Measurements from ENCODE around the gene TH.
"Not testable (repeated sequence)": the region's sequence is repeated elsewhere in the genome, so short reads cannot be mapped to it uniquely, and the experiment has no call there.

The TH gene

DNA sequence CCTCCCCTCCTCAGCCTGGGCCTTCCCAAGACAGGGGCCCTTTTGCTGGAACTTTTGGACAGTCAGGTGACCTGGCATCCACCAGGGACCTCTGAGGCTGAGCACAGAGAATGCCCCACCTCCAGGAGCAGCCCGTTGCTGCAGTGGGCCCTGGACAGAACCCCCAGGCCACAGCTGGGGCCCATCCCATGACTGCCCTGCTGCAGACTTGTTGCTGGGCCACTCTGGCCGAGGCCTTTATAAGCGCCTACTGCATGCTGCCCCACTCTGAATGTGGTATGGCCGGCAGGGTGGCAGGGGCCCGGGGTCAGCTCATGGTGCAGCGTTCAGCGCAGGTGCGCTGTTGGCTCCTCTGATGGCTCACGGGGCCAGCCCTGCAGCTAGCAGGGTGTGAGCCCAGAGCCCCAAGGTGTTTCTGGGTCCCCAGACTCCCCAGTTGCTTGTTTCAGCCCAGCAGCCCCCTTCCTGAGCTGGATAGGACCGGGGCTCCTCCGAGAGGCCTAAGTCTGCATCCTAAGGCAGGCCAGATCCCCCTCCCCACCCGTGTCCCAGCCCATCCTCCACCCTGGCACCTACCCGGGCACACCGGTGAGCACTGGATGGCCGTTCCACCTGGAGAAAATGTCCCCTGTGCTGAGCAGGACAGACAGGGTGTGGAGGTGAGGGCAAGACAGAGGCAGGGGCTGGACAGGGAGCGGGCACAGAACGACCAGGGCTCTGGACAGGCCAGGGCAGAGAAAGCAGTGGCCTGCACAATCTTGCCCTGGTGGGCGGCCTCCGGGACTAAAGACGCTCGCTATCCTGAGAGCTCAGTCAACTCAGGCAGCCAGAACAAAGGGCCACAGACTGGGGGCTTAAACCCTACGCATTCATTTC, 28.1 kb upstream of the TH start:
- peaks cover 13% of the 10 kb centered on the region for H3K9me3 ChIP-seq (ENCODE audit: control insufficient read depth, low read length)
- no peak overlapping the region for H3K4me3 ChIP-seq (ENCODE audit: low read length)
- DNase-seq (ENCODE audit: low read depth), result no peak
- no peaks in the 10 kb centered on the region for H3K4me1 ChIP-seq (ENCODE audit: control insufficient read depth, insufficient read depth, low read length)
- no peaks in the 10 kb centered on the region for H3K36me3 ChIP-seq (ENCODE audit: control insufficient read depth, insufficient read depth, low read length, severe bottlenecking)
- peaks cover 29% of the 10 kb centered on the region for H3K27me3 ChIP-seq (replicated peaks; ENCODE audit: control insufficient read depth, insufficient read depth, low read length)
- no peak overlapping the region for H3K9ac ChIP-seq (ENCODE audit: low read length)

DNA sequence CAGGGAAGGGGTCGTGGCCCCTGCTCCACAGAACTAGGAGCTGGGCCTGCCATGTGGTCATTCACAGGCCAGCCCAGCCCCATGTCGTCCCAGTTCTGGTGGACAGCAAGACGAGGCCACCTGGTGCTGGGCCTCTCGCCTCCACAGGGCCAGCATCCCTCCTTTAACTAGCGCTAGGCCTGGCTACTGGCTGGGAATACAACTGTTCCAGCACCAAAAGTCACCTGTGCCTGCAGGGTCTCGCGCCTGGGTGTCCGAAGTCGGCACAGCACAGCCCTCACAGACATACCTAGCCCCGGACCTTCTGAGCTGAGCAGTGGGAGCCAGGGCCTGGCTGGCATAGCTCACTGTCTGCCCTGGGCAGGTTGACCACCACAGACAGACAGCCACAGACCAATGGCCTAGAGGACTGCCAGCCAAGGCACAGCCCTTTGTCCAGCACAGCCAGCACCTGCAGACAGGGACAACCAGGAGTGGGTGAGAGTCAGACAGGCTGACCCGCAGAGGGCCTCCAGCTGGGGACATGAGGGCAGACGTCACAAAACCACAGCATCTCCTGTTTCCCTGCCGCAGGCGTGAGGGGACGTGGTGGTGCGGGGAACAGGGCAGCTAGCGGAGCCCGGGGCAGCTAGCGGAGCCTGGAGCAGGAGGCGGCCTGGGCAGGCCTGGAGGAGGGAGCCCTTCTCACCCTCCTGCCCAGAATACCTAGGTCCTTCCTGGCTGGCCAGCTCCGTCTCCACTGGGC, 27.2 kb upstream of the TH start:
- H3K36me3 ChIP-seq (ENCODE audit: control insufficient read depth, insufficient read depth, low read length, severe bottlenecking), result no peaks in the 10 kb centered on the region
- peak; percentile 7 for DNase-seq (ENCODE audit: low read depth)

DNA sequence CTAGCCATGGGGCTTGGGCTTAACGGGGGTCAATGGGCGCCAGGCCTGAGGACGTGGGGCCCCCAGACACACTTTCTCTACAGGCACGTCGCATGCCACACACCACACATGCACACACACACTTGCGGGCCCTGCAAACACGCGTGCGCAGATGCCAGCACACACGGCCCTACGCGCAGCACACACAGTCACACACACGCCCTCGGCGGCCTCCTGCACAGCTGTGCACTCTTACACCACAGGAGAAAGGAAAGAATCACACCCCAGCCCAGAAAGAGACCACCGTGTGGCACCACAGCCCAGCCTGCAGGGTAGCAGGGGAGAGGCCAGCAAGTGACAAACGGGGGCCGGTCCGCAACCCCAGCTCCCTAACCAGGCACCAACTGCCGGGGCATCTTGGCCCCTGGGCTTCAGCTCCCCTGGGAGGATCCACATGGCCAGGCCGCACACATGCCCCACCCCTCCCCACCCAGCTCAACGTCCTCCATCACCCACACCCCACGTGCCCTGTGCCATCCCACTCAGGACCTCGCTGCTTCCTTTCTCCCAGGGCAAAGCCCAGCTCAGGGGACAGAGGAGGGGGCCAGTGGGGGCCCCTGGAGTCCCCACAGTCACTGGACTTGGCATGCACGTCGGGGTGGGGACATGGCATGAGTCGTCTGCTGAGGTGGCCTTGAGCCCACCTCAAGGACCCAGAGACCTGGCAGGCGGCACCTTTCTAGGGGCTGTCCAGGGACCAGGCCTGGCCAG, 26.3 kb upstream of the TH start:
- Histone ChIP-seq H3K36me3 (ENCODE audit: control insufficient read depth, insufficient read depth, low read length, severe bottlenecking) (no peaks in the 10 kb centered on the region), H3K9me3 (ENCODE audit: control insufficient read depth, low read length) (peaks cover 13% of the 10 kb centered on the region), H3K4me3 (ENCODE audit: low read length) (no peak overlapping the region), H3K27me3 (replicated peaks; ENCODE audit: control insufficient read depth, insufficient read depth, low read length) (peaks cover 43% of the 10 kb centered on the region), H3K4me1 (ENCODE audit: control insufficient read depth, insufficient read depth, low read length) (no peaks in the 10 kb centered on the region), H3K9ac (ENCODE audit: low read length) (no peak overlapping the region)
- no peak for DNase-seq (ENCODE audit: low read depth)

More for the DNA sequence above, 27.2 kb upstream of the TH start:
- Histone ChIP-seq H3K4me1 (ENCODE audit: control insufficient read depth, insufficient read depth, low read length) (no peaks in the 10 kb centered on the region), H3K4me3 (ENCODE audit: low read length) (no peak overlapping the region), H3K9me3 (ENCODE audit: control insufficient read depth, low read length) (peaks cover 13% of the 10 kb centered on the region), H3K9ac (ENCODE audit: low read length) (no peak overlapping the region), H3K27me3 (replicated peaks; ENCODE audit: control insufficient read depth, insufficient read depth, low read length) (peaks cover 34% of the 10 kb centered on the region)

DNA sequence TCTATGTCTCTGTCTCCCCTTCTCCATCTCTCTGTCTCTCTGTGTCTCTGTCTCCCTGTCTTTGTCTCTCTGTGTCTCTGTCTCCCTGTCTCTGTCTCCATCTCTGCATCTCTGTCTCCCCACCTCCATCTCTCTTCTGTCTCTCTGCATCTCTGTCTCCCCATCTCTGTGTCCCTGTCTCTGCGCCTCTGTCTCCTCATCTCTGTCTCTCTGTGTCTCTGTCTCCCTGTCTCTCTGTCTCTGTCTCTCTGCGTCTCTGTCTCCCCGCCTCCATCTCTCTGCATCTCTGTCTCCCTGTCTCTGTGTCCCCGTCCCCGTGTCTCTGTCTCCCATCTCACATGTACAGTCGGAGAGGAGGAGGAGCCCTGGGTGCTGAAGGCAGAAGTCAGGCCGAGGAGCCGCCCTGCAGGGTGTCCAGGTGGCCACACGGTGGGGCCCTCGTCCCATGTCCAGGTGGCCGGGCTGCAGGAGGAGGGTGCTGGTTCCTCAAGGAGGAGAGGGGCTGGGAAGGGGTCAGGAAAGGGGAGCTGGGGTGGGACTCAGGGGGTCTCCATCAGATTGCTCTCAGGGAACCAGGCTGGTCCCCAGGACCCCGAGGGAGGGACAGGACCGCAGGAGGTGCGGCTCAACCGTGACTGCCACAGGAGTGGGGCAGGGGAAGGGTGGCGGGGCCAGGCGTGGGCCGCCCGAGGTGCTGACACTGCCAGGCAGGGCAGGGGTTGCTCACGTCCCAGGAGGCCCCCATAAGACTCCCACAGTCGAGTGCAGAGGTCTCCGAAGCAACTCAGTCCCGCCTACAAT, 25.6 kb upstream of the TH start:
- H3K9ac ChIP-seq (ENCODE audit: low read length), result no peak overlapping the region
- DNase-seq (ENCODE audit: low read depth), result peak; percentile 84
- H3K4me3 ChIP-seq (ENCODE audit: low read length), result no peak overlapping the region
- H3K36me3 ChIP-seq (ENCODE audit: control insufficient read depth, insufficient read depth, low read length, severe bottlenecking), result no peaks in the 10 kb centered on the region
- H3K27me3 ChIP-seq (replicated peaks; ENCODE audit: control insufficient read depth, insufficient read depth, low read length), result peaks cover 43% of the 10 kb centered on the region
- peaks cover 13% of the 10 kb centered on the region for H3K9me3 ChIP-seq (ENCODE audit: control insufficient read depth, low read length)
- H3K4me1 ChIP-seq (ENCODE audit: control insufficient read depth, insufficient read depth, low read length), result no peaks in the 10 kb centered on the region

DNA sequence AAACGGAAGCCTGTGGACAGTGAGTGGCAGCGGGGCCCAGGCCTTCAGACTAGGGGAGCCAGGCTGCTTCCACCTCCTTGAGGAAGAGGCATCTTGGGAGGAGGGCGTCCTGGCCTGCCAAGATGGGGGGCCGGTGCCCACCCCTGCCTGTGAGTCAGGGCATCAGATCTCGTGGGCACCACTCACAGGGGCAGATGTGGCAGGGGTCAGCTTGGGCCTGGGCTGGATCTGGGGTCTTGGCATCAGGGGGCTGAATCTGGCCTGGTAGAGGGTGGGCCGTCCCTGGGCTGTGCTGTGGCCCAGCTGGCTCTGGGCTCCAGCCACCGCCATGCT, 24.1 kb upstream of the TH start:
- Histone ChIP-seq H3K9me3 (ENCODE audit: control insufficient read depth, low read length) (peaks cover 1% of the 10 kb centered on the region), H3K4me3 (ENCODE audit: low read length) (no peak overlapping the region), H3K36me3 (ENCODE audit: control insufficient read depth, insufficient read depth, low read length, severe bottlenecking) (no peaks in the 10 kb centered on the region), H3K27me3 (replicated peaks; ENCODE audit: control insufficient read depth, insufficient read depth, low read length) (peaks cover 51% of the 10 kb centered on the region), H3K9ac (ENCODE audit: low read length) (no peak overlapping the region), H3K4me1 (ENCODE audit: control insufficient read depth, insufficient read depth, low read length) (no peaks in the 10 kb centered on the region)
- DNase-seq (ENCODE audit: low read depth), result no peak

DNA sequence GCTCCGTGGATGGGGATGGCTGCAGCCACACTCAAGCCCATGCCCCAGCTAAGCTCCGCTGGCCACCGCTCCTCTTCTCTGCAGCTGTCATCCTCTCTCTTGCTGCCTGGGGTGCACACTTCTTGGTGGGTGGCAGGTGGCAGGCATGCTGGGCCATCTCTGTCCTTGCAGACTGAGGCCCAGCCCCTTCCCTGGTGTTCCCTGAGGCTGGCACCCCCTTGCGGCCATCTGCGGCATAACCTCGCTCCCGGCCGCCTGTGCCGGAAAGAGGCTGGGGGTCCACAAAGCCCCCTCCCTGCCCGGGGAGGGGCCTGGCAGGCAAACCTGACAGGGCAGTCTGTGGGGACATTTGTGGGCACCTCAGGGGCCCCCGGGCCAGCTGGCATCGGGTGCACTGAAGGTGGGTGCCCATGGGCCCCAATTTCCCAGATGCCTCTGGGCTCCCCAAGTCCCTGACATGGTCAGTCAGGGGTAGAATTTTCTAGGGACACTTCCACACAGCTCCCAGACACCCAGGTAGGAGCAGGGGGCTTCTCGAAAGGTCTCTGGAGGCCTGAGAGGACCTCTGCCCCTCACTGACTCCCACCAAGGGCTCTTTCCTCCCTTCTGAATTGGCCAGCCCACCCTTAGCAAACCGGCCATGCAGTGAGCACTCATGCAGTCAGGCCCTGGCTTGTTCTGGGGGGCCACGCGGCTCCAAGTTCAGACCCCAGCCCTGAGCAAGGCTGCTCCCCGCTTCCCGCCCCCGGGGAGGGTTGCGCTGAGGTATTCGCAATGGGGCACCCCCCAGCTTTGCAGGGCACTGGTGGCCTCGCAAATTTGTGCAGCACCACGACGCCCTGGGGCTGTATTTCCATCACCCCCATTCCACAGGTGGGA, 23.5 kb upstream of the TH start:
- peak; percentile 57 for DNase-seq (ENCODE audit: low read depth)
- no peaks in the 10 kb centered on the region for H3K4me1 ChIP-seq (ENCODE audit: control insufficient read depth, insufficient read depth, low read length)
- H3K27me3 ChIP-seq (replicated peaks; ENCODE audit: control insufficient read depth, insufficient read depth, low read length), result peaks cover 57% of the 10 kb centered on the region
- H3K9me3 ChIP-seq (ENCODE audit: control insufficient read depth, low read length), result no peaks in the 10 kb centered on the region
- no peak overlapping the region for H3K4me3 ChIP-seq (ENCODE audit: low read length)
- H3K9ac ChIP-seq (ENCODE audit: low read length), result no peak overlapping the region
- H3K36me3 ChIP-seq (ENCODE audit: control insufficient read depth, insufficient read depth, low read length, severe bottlenecking), result no peaks in the 10 kb centered on the region

DNA sequence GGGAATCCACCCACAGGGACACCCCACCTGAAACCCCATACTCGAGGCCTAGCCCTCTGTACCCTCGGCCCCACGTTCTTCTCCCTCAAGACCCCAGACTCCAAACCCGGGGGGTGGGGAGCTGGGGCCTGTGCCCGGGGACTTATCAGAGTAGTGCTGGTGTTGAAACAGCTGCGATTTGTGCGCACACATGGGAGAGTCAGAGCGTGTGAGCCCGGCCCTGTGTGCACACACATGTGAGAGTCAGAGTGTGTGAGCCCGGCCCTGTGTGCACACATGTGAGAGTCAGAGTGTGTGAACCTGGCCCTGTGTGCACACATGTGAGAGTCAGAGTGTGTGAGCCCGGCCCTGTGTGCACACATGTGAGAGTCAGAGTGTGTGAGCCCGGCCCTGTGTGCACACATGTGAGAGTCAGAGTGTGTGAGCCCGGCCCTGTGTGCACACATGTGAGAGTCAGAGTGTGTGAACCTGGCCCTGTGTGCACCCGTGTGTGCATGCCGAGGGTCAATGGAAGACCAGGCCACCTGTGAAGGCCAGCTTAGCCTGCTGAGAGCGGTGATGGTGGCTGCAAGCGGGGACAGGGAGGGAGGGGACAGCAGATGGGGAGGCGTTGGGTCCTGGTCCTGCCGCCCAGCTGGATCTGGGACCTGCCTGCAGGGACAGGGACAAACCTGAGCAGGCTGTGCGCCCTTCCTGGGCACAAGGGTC, 22.4 kb upstream of the TH start:
- not testable (repeated sequence) for H3K9ac ChIP-seq (ENCODE audit: low read length); H3K4me1 ChIP-seq (ENCODE audit: control insufficient read depth, insufficient read depth, low read length); DNase-seq (ENCODE audit: low read depth); H3K4me3 ChIP-seq (ENCODE audit: low read length); H3K36me3 ChIP-seq (ENCODE audit: control insufficient read depth, insufficient read depth, low read length, severe bottlenecking); H3K9me3 ChIP-seq (ENCODE audit: control insufficient read depth, low read length)
- H3K27me3 ChIP-seq (replicated peaks; ENCODE audit: control insufficient read depth, insufficient read depth, low read length), result peaks cover 58% of the 10 kb centered on the region

DNA sequence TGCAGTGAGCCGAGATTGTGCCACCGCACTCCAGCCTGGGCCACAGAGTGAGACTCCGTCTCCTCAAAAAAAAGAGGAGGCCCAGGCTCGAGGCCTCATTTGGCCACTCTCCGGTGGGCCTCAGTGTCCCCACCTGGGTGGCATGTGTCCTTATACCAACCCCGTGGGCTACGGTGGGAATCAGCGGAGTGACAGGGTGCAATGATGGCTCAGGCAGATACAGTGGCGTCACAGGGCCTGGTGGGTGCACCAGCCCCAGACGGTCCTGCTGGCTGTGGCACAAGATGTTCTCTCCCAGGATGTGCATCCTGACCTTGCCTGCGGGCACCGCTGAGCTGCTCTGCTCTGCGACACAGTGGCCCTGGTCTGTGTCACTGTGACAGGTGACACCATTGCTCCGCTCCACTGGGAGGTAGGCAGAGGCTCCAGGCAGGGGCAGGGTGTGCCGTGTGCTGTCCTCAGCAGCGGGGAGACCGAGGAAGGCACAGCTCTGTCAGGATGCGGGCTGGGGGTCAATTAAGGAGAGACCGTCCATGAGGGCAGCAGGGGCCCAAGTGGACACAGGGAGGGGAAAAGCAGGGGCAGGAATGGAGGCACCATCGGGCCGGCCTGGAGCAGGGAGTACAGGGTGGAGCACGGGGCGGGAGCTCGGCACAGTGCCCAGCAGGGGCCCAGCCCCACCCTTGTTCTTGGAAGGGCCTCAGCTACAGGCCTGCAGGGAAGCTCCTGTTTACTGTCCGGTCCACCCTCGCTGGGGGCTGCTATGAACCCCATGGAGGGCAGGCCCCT, 21.7 kb upstream of the TH start:
- H3K4me1 ChIP-seq (ENCODE audit: control insufficient read depth, insufficient read depth, low read length), result no peaks in the 10 kb centered on the region
- H3K9me3 ChIP-seq (ENCODE audit: control insufficient read depth, low read length), result no peaks in the 10 kb centered on the region
- no peaks in the 10 kb centered on the region for H3K36me3 ChIP-seq (ENCODE audit: control insufficient read depth, insufficient read depth, low read length, severe bottlenecking)
- peak; percentile 27 for DNase-seq (ENCODE audit: low read depth)
- H3K9ac ChIP-seq (ENCODE audit: low read length), result no peak overlapping the region
- no peak overlapping the region for H3K4me3 ChIP-seq (ENCODE audit: low read length)
- H3K27me3 ChIP-seq (replicated peaks; ENCODE audit: control insufficient read depth, insufficient read depth, low read length), result peaks cover 61% of the 10 kb centered on the region

DNA sequence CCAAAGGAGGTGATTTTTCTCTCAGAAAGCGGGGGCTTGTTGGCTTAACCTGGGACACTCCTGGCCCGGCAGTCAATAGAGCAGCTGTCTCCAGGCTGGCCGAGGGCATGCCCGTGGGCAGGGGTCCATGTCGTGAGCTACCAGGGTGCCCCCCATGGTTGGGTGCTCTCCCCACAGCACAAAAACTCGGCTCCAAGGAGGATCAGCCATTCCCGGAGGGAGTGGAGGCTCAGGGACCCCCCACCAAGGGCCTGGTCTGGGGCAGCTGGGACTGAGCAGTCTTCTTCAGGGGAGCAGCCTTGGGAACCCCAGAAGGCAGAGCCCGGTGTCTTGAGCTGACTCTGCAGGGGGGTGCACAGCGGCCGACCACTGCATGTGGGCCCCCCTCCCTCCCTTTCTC, 20.8 kb upstream of the TH start:
- no peak for DNase-seq (ENCODE audit: low read depth)

More for the DNA sequence above, 20.8 kb upstream of the TH start:
- Histone ChIP-seq H3K27me3 (replicated peaks; ENCODE audit: control insufficient read depth, insufficient read depth, low read length) (peaks cover 69% of the 10 kb centered on the region), H3K9me3 (ENCODE audit: control insufficient read depth, low read length) (no peaks in the 10 kb centered on the region), H3K36me3 (ENCODE audit: control insufficient read depth, insufficient read depth, low read length, severe bottlenecking) (no peaks in the 10 kb centered on the region), H3K4me3 (ENCODE audit: low read length) (no peak overlapping the region), H3K9ac (ENCODE audit: low read length) (no peak overlapping the region), H3K4me1 (ENCODE audit: control insufficient read depth, insufficient read depth, low read length) (no peaks in the 10 kb centered on the region)
